GM12878 (cell line): Measurements from ENCODE around the gene EGF.

Experiments used
- EP300 ChIP-seq, 2 experiments: fragments of 150-350 bp in 1 of 2; IDR thresholded peaks; 2 replicates each; pipeline ENCODE4 v1.6.1; 2011 to 2012; ENCODE audit warnings: low read depth in 2 of 2, low read length in 2 of 2, borderline replicate concordance in 1 of 2, improper control_type of control experiment in 1 of 2, inconsistent platforms in 1 of 2; ENCODE audit not compliant: control insufficient read depth in 1 of 2
- HCFC1 ChIP-seq: fragments of 150-350 bp; IDR thresholded peaks from 2 replicates; pipeline ENCODE4 v1.6.1; 2014; ENCODE audit warnings: low read length
- KDM1A ChIP-seq: fragments of 200-600 bp; sonication (generic); IDR thresholded peaks from 2 replicates; pipeline ENCODE4 v1.6.1; 2016; ENCODE audit warnings: borderline replicate concordance
- NKRF ChIP-seq: fragments of 450-650 bp; conservative IDR thresholded peaks from 2 replicates; pipeline ENCODE4 v1.6.1; 2017; ENCODE audit warnings: mild to moderate bottlenecking, moderate library complexity
- NRF1 ChIP-seq: conservative IDR thresholded peaks from 2 replicates; pipeline ENCODE4 v1.6.1; 2011; ENCODE audit warnings: mild to moderate bottlenecking, low read depth, low read length, improper control_type of control experiment
- RELA ChIP-seq: fragments of 450-650 bp; IDR thresholded peaks from 2 replicates; pipeline ENCODE4 v1.8.0; 2014; ENCODE audit warnings: borderline replicate concordance; ENCODE audit not compliant: partially characterized antibody

DNA sequence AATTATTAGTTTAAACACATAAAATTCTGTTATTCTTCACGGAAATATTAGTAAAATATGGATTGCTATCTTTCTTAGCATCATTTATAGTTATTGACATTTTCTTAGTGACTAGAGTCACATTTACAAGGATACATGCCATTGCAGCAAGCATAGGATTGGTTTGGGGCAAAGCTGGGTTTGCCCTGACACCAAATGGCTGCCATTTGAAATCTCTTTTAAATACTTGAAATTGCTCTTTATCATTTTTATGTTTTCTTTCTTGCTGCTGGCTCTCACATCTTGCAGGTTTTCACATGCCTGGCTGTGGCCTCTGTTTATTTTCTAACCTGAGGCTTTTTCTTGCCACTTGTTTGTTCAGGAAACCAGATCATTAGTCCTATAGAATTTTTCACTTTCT, 39.9 kb downstream of the EGF start:
- no peak for TF ChIP-seq NKRF
- no peak for TF ChIP-seq NRF1
- no peak for TF ChIP-seq EP300 (IDR thresholded peaks at IDR 0.05; ENCODE audit: borderline replicate concordance in 1 of 2, control insufficient read depth in 1 of 2, low read depth in 2 of 2, low read length in 2 of 2)
- no peak for TF ChIP-seq HCFC1
- no peak for TF ChIP-seq RELA
- TF ChIP-seq KDM1A: no peak
